HepG2 (cell line): ENCODE data around the gene ARG1. TPM values are rescaled to one million over a fixed set of nuclear protein-coding genes. Genes with fewer than 3 reads are reported as not detected.

Source experiments
- AGO1 ChIP-seq: fragments of 200-400 bp; formaldehyde crosslinking; IDR thresholded peaks from 2 replicates; pipeline ENCODE4 v1.6.1; 2017; ENCODE audit warnings: mild to moderate bottlenecking, low read depth, low read length, moderate library complexity; ENCODE audit not compliant: poor library complexity, severe bottlenecking
- DNMT1 ChIP-seq: sonication (generic); formaldehyde crosslinking; IDR thresholded peaks from 2 replicates; pipeline ENCODE4 v1.5.1; 2020; ENCODE audit warnings: mild to moderate bottlenecking, missing genetic modification reagents
- EED ChIP-seq: sonication (generic); formaldehyde crosslinking; IDR thresholded peaks from 2 replicates; pipeline ENCODE4 v1.5.0; 2020; ENCODE audit warnings: mild to moderate bottlenecking, missing genetic modification reagents
- KAT7 ChIP-seq: IDR thresholded peaks from 2 replicates; pipeline ENCODE4 v1.6.1; 2018; ENCODE audit warnings: borderline replicate concordance, missing compliant biosample characterization
- KLF6 ChIP-seq: IDR thresholded peaks from 2 replicates; pipeline ENCODE4 v1.8.0; 2016; ENCODE audit warnings: missing biosample characterization, missing genetic modification reagents
- NFYB ChIP-seq: sonication (generic); formaldehyde crosslinking; IDR thresholded peaks from 2 replicates; pipeline ENCODE4 v1.4.0; 2020; ENCODE audit warnings: missing genetic modification reagents
- PLRG1 ChIP-seq: fragments of 450-650 bp; conservative IDR thresholded peaks from 2 replicates; pipeline ENCODE4 v1.6.1; 2016
- SAP130 ChIP-seq: IDR thresholded peaks from 2 replicates; pipeline ENCODE4 v1.6.1; 2016; ENCODE audit warnings: low read depth
- SIN3A ChIP-seq: IDR thresholded peaks from 2 replicates; pipeline ENCODE4 v1.6.1; 2011; ENCODE audit warnings: low read depth, mild to moderate bottlenecking, control low read depth, low read length, borderline replicate concordance
- ZFP41 ChIP-seq: sonication (generic); formaldehyde crosslinking; IDR thresholded peaks from 2 replicates; pipeline ENCODE4 v1.4.0; 2020; ENCODE audit warnings: mild to moderate bottlenecking, missing genetic modification reagents, borderline replicate concordance
- ZNF331 ChIP-seq: sonication (generic); formaldehyde crosslinking; IDR thresholded peaks from 2 replicates; pipeline ENCODE4 v1.4.0; 2020; ENCODE audit warnings: missing genetic modification reagents
- ZNF367 ChIP-seq: sonication (generic); formaldehyde crosslinking; IDR thresholded peaks from 2 replicates; pipeline ENCODE4 v1.4.0; 2020; ENCODE audit warnings: missing genetic modification reagents, borderline replicate concordance
- ZNF550 ChIP-seq: sonication (generic); formaldehyde crosslinking; IDR thresholded peaks from 2 replicates; pipeline ENCODE4 v1.4.0; 2020; ENCODE audit warnings: mild to moderate bottlenecking, missing genetic modification reagents, borderline replicate concordance
- ZNF552 ChIP-seq: sonication (generic); formaldehyde crosslinking; IDR thresholded peaks from 2 replicates; pipeline ENCODE4 v1.9.0; 2022; ENCODE audit warnings: missing genetic modification reagents, mild to moderate bottlenecking, borderline replicate concordance
- ZNF605 ChIP-seq: sonication (generic); formaldehyde crosslinking; IDR thresholded peaks from 2 replicates; pipeline ENCODE4 v1.8.0; 2022; ENCODE audit warnings: mild to moderate bottlenecking, missing genetic modification reagents
- ZNF709 ChIP-seq: sonication (generic); formaldehyde crosslinking; IDR thresholded peaks from 2 replicates; pipeline ENCODE4 v1.5.0; 2020; ENCODE audit warnings: mild to moderate bottlenecking, missing genetic modification reagents
- ZNF720 ChIP-seq: sonication (generic); formaldehyde crosslinking; IDR thresholded peaks from 2 replicates; pipeline ENCODE4 v1.4.0; 2020; ENCODE audit warnings: missing genetic modification reagents
- ZNF75D ChIP-seq: sonication (generic); formaldehyde crosslinking; IDR thresholded peaks from 2 replicates; pipeline ENCODE4 v1.8.1; 2023; ENCODE audit warnings: missing genetic modification reagents, mild to moderate bottlenecking, borderline replicate concordance
- polyA plus RNA-seq, 8 experiments: library from polyadenylated mRNA; depleted of rRNA in 3 of 8; stranded (reverse) in 7 of 8; unstranded in 1 of 8; fragments of >200 nt; fragmentation: Illumina TruSeq in 4 of 8; extraction: Trizol in 4 of 8; gene quantifications; 2 replicates each; pipeline versions ENCODE4 v1.2.1 to v1.2.3, GENCODE V29; 2011 to 2016; ENCODE audit warnings: low read depth in 4 of 8, missing spikeins in 1 of 8, mixed read lengths in 1 of 8; ENCODE audit not compliant: insufficient read depth in 1 of 8
- total RNA-seq, 5 experiments: library from RNA; depleted of rRNA; stranded (reverse); fragments of >200 nt; fragmentation: Illumina TruSeq; extraction: Trizol; gene quantifications; 2 replicates each; pipeline ENCODE4 v1.2.3, GENCODE V29; 2016; ENCODE audit warnings: low read depth in 1 of 5
- TF ChIP-seq, protein P1 (sequence below): sonication (generic); formaldehyde crosslinking; IDR thresholded peaks from 2 replicates; pipeline ENCODE4 v1.5.0; 2020; ENCODE audit warnings: mild to moderate bottlenecking, missing genetic modification reagents, borderline replicate concordance
- TF ChIP-seq, protein P2 (sequence below): sonication (generic); formaldehyde crosslinking; IDR thresholded peaks from 2 replicates; pipeline ENCODE4 v1.8.1; 2023; ENCODE audit warnings: mild to moderate bottlenecking, missing genetic modification reagents

Gene ARG1
- total and polyA plus RNA-seq, 2 of the 13 experiments (the other 11 are each of a cell fraction or from before 2014, with no cell fraction given) = 2.2 to 11.2 TPM

- TF ChIP-seq, protein P1, sequence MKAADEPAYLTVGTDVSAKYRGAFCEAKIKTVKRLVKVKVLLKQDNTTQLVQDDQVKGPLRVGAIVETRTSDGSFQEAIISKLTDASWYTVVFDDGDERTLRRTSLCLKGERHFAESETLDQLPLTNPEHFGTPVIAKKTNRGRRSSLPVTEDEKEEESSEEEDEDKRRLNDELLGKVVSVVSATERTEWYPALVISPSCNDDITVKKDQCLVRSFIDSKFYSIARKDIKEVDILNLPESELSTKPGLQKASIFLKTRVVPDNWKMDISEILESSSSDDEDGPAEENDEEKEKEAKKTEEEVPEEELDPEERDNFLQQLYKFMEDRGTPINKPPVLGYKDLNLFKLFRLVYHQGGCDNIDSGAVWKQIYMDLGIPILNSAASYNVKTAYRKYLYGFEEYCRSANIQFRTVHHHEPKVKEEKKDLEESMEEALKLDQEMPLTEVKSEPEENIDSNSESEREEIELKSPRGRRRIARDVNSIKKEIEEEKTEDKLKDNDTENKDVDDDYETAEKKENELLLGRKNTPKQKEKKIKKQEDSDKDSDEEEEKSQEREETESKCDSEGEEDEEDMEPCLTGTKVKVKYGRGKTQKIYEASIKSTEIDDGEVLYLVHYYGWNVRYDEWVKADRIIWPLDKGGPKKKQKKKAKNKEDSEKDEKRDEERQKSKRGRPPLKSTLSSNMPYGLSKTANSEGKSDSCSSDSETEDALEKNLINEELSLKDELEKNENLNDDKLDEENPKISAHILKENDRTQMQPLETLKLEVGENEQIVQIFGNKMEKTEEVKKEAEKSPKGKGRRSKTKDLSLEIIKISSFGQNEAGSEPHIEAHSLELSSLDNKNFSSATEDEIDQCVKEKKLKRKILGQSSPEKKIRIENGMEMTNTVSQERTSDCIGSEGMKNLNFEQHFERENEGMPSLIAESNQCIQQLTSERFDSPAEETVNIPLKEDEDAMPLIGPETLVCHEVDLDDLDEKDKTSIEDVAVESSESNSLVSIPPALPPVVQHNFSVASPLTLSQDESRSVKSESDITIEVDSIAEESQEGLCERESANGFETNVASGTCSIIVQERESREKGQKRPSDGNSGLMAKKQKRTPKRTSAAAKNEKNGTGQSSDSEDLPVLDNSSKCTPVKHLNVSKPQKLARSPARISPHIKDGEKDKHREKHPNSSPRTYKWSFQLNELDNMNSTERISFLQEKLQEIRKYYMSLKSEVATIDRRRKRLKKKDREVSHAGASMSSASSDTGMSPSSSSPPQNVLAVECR (CRISPR knock-in tag) = peak; percentile 99
- no peak for TF ChIP-seq PLRG1
- TF ChIP-seq EED (CRISPR knock-in tag) = peak; percentile 99
- peak; percentile 72 for TF ChIP-seq NFYB (CRISPR knock-in tag)
- peak; percentile 98 for TF ChIP-seq ZFP41 (CRISPR knock-in tag)
- peak; percentile 98; the same call in 1 of the 2 replicates for TF ChIP-seq ZNF550 (CRISPR knock-in tag)
- TF ChIP-seq AGO1 = peak; percentile 91
- peak; percentile 99 for TF ChIP-seq DNMT1 (CRISPR knock-in tag)
- peak; percentile 100 for TF ChIP-seq ZNF605 (CRISPR knock-in tag)
- TF ChIP-seq ZNF720 (CRISPR knock-in tag) = peak; percentile 68
- peak; percentile 99 for TF ChIP-seq ZNF552 (CRISPR knock-in tag)
- TF ChIP-seq, protein P2, sequence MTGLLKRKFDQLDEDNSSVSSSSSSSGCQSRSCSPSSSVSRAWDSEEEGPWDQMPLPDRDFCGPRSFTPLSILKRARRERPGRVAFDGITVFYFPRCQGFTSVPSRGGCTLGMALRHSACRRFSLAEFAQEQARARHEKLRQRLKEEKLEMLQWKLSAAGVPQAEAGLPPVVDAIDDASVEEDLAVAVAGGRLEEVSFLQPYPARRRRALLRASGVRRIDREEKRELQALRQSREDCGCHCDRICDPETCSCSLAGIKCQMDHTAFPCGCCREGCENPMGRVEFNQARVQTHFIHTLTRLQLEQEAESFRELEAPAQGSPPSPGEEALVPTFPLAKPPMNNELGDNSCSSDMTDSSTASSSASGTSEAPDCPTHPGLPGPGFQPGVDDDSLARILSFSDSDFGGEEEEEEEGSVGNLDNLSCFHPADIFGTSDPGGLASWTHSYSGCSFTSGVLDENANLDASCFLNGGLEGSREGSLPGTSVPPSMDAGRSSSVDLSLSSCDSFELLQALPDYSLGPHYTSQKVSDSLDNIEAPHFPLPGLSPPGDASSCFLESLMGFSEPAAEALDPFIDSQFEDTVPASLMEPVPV (CRISPR knock-in tag) = peak; percentile 99
- TF ChIP-seq KLF6 (CRISPR knock-in tag) = peak; percentile 99
- TF ChIP-seq KAT7 (CRISPR knock-in tag) = peak; percentile 99
- peak; percentile 98 for TF ChIP-seq ZNF331 (CRISPR knock-in tag)
- peak; percentile 95 for TF ChIP-seq ZNF367
- no peak for TF ChIP-seq ZNF75D (CRISPR knock-in tag)
- TF ChIP-seq ZNF709 = peak; percentile 98
- peak; percentile 91; the same call in 1 of the 2 replicates for TF ChIP-seq SIN3A
- peak; percentile 97 for TF ChIP-seq SAP130 (CRISPR knock-in tag)
Measured at GRCh38 chr6:131627724-131628682, 55.0 kb downstream of the ARG1 start, which contains the start of gene MED23 (continued).
